Endothelial cell of umbilical vein (primary cell): ENCODE data around the gene PRRG2.

Experiments used
- EZH2 ChIP-seq: IDR thresholded peaks from 2 replicates; pipeline ENCODE4 v1.6.1; 2012; ENCODE audit warnings: borderline replicate concordance, low read depth, mild to moderate bottlenecking, moderate library complexity, low read length, inconsistent platforms; ENCODE audit not compliant: severe bottlenecking
- POLR2A ChIP-seq: IDR thresholded peaks from 2 replicates; pipeline ENCODE4 v1.6.1; 2012; ENCODE audit warnings: low read depth, mild to moderate bottlenecking, control low read depth, low read length
- TF ChIP-seq, protein P1 (sequence below), 2 donors: IDR thresholded peaks; 1 replicate in 1 of 2; 2 replicates in 1 of 2; pipeline ENCODE4 v1.5.1; 2011; ENCODE audit warnings: low read length in 2 of 2, mild to moderate bottlenecking in 2 of 2, moderate library complexity in 2 of 2, control low read depth in 1 of 2, inconsistent platforms in 1 of 2, low read depth in 1 of 2; ENCODE audit not compliant: insufficient read depth in 1 of 2; ENCODE audit errors: extremely low read depth in 1 of 2
- TF ChIP-seq, protein P2 (sequence below): IDR thresholded peaks from 2 replicates; pipeline ENCODE4 v1.6.1; 2011; ENCODE audit not compliant: insufficient read depth, insufficient read length

DNA sequence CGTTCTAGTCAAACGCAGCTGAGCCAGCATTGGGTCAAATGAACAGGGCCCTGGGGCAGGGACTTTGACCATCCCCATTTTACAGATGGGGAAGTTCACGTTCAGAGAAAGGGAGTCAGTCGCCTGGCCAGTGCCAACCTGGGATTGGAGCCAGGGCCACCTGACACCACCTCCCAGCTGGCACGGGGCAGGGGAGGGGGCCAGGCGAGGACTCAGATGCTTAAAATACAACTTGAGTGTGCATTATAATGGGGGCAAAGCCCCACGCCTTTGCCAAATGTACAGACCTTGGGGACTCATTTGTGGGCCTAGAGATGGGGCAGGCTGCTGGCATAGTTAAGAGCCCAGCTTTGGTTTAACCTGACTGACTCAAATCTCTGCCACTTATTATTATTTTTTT is 24.5 kb downstream of the PRRG2 start:
- TF ChIP-seq, protein P1, sequence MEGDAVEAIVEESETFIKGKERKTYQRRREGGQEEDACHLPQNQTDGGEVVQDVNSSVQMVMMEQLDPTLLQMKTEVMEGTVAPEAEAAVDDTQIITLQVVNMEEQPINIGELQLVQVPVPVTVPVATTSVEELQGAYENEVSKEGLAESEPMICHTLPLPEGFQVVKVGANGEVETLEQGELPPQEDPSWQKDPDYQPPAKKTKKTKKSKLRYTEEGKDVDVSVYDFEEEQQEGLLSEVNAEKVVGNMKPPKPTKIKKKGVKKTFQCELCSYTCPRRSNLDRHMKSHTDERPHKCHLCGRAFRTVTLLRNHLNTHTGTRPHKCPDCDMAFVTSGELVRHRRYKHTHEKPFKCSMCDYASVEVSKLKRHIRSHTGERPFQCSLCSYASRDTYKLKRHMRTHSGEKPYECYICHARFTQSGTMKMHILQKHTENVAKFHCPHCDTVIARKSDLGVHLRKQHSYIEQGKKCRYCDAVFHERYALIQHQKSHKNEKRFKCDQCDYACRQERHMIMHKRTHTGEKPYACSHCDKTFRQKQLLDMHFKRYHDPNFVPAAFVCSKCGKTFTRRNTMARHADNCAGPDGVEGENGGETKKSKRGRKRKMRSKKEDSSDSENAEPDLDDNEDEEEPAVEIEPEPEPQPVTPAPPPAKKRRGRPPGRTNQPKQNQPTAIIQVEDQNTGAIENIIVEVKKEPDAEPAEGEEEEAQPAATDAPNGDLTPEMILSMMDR (IDR thresholded peaks at IDR 0.05; ENCODE audit: extremely low read depth in 1 of 2, insufficient read depth in 1 of 2, low read depth in 1 of 2, low read length in 2 of 2), result no peak
- no peak for TF ChIP-seq POLR2A
- no peak for TF ChIP-seq EZH2
- TF ChIP-seq, protein P2, sequence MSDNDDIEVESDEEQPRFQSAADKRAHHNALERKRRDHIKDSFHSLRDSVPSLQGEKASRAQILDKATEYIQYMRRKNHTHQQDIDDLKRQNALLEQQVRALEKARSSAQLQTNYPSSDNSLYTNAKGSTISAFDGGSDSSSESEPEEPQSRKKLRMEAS, result no peak
